GM12878 (cell line): ENCODE results near the gene STRN4. TPM values are rescaled to one million over a fixed set of nuclear protein-coding genes. Genes with fewer than 3 reads are reported as not detected.

Experiments used
- ATAC-seq: fragments of 200-7000 bp; cut with Tn5 transposase; 3 replicates; pipeline ENCODE4 v1.9.1; 2020; ENCODE audit warnings: mild to moderate bottlenecking, moderate library complexity
- BruUV-seq: library from RNA; stranded (reverse); fragments of 400-500 nt; replicated peaks from 2 replicates; lab custom pipeline; 2021; lab: Mats Ljungman, UMichigan
- CTCF ChIA-PET: fragments of 300-600 bp; sonication (Branson Sonifier 250); formaldehyde crosslinking; extraction: SDS; loops from one replicate; lab custom pipeline; 2021; ENCODE audit warnings: inconsistent platforms; lab: Yijun Ruan, JAX
- POLR2A ChIA-PET: fragments of 350-600 bp; formaldehyde crosslinking; extraction: SDS; loops from one replicate; lab custom pipeline; 2021; ENCODE audit warnings: inconsistent platforms; lab: Charles Lee
- RAD21 ChIA-PET: fragments of 300-600 bp; sonication (Branson Sonifier 250); formaldehyde crosslinking; loops from one replicate; lab custom pipeline; 2023; ENCODE audit warnings: antibody characterized with exemption; ENCODE audit not compliant: unreplicated experiment; lab: Charles Lee
- SMC1A ChIA-PET: fragments of 300-600 bp; sonication (Branson Sonifier 250); formaldehyde crosslinking; loops from one replicate; lab custom pipeline; 2023; ENCODE audit not compliant: unreplicated experiment, uncharacterized antibody; lab: Charles Lee
- DNase-seq: peaks from one replicate; pipeline ENCODE4 v3.0.0-alpha.2; 2011; ENCODE audit warnings: low read depth, low spot score
- FAIRE-seq: peaks from 3 replicates; lab custom pipeline; 2011; peaks lifted over from hg19 to GRCh38; lab: Jason Lieb, UNC
- H2AFZ ChIP-seq: 2 replicates; pipeline ENCODE4 v1.6.0; 2011; ENCODE audit warnings: low read depth, low read length, control low read depth; ENCODE audit not compliant: control insufficient read depth
- H3K27ac ChIP-seq: 2 replicates; pipeline ENCODE4 v1.5.1; 2011; ENCODE audit warnings: control low read depth; ENCODE audit not compliant: control insufficient read depth, insufficient read depth
- H3K27me3 ChIP-seq, 2 experiments: replicated peaks in 1 of 2; 2 replicates each; pipeline versions ENCODE4 v1.6.0 to v1.6.1; 2011; ENCODE audit warnings: low read length in 1 of 2; ENCODE audit not compliant: control insufficient read depth in 2 of 2, insufficient read depth in 2 of 2
- H3K36me3 ChIP-seq, 2 experiments: 2 replicates each; pipeline ENCODE4 v1.5.1; 2011; ENCODE audit warnings: low read length in 1 of 2; ENCODE audit not compliant: control insufficient read depth in 2 of 2, insufficient read depth in 2 of 2
- H3K4me1 ChIP-seq: 2 replicates; pipeline ENCODE4 v1.6.1; 2011; ENCODE audit warnings: mild to moderate bottlenecking, low read length, moderate library complexity, mixed read lengths; ENCODE audit not compliant: control insufficient read depth, insufficient read depth
- H3K4me2 ChIP-seq: 2 replicates; pipeline ENCODE4 v1.6.0; 2011; ENCODE audit warnings: control low read depth; ENCODE audit not compliant: control insufficient read depth, insufficient read depth
- H3K4me3 ChIP-seq: fragments of 200-600 bp; sonication (generic); 2 replicates; pipeline ENCODE4 v1.5.1; 2016
- H3K79me2 ChIP-seq: 2 replicates; pipeline ENCODE4 v1.6.0; 2011; ENCODE audit warnings: low read length; ENCODE audit not compliant: control insufficient read depth, insufficient read depth
- H3K9ac ChIP-seq: 2 replicates; pipeline ENCODE4 v1.8.0; 2011; ENCODE audit warnings: low read length, control low read depth, mixed read lengths; ENCODE audit not compliant: control insufficient read depth, insufficient read depth
- H3K9me3 ChIP-seq: replicated peaks from 3 replicates; pipeline ENCODE4 v1.5.1; 2011; ENCODE audit warnings: mild to moderate bottlenecking, low read length; ENCODE audit not compliant: control insufficient read depth, insufficient read depth
- H4K20me1 ChIP-seq: 2 replicates; pipeline ENCODE4 v1.6.0; 2011; ENCODE audit not compliant: control insufficient read depth, insufficient read depth
- BACH1 ChIP-seq: fragments of 450-650 bp; IDR thresholded peaks from 2 replicates; pipeline ENCODE4 v1.6.1; 2017; ENCODE audit warnings: mild to moderate bottlenecking, borderline replicate concordance
- ESRRA ChIP-seq: IDR thresholded peaks from 2 replicates; pipeline ENCODE4 v1.6.1; 2012; ENCODE audit warnings: mild to moderate bottlenecking, low read length, improper control_type of control experiment
- GABPA ChIP-seq: IDR thresholded peaks from 2 replicates; pipeline ENCODE4 v1.6.1; 2014; ENCODE audit warnings: antibody characterized with exemption, low read depth, mild to moderate bottlenecking, inconsistent platforms
- HDAC6 ChIP-seq: fragments of 200-600 bp; sonication (generic); IDR thresholded peaks from one replicate; pipeline ENCODE4 v1.8.0; 2017; ENCODE audit warnings: antibody characterized with exemption; ENCODE audit not compliant: unreplicated experiment
- LARP7 ChIP-seq: fragments of 450-650 bp; IDR thresholded peaks from 2 replicates; pipeline ENCODE4 v1.6.1; 2017; ENCODE audit warnings: mild to moderate bottlenecking
- MYB ChIP-seq: fragments of 150-350 bp; IDR thresholded peaks from 2 replicates; pipeline ENCODE4 v1.6.1; 2014; ENCODE audit warnings: mild to moderate bottlenecking, low read depth, low read length, borderline replicate concordance
- NFXL1 ChIP-seq: fragments of 450-650 bp; IDR thresholded peaks from 2 replicates; pipeline ENCODE4 v1.6.1; 2017; ENCODE audit warnings: antibody characterized with exemption, mild to moderate bottlenecking, borderline replicate concordance
- POLR2A ChIP-seq: IDR thresholded peaks from 2 replicates; pipeline ENCODE4 v1.6.1; 2011; ENCODE audit warnings: low read depth, mild to moderate bottlenecking, low read length
- RB1 ChIP-seq: fragments of 450-650 bp; formaldehyde crosslinking; IDR thresholded peaks from 2 replicates; pipeline ENCODE4 v1.6.1; 2017; ENCODE audit warnings: mild to moderate bottlenecking, borderline replicate concordance
- SMARCA5 ChIP-seq: fragments of 450-650 bp; IDR thresholded peaks from 2 replicates; pipeline ENCODE4 v1.6.1; 2017; ENCODE audit warnings: mild to moderate bottlenecking
- SREBF1 ChIP-seq: IDR thresholded peaks from 2 replicates; pipeline ENCODE4 v1.6.1; 2012; ENCODE audit warnings: mild to moderate bottlenecking, low read length
- STAT3 ChIP-seq: IDR thresholded peaks from 2 replicates; pipeline ENCODE4 v1.6.1; 2011; ENCODE audit warnings: low read depth, low read length, improper control_type of control experiment
- WGBS: methylation state at CpG from one replicate; pipeline ENCODE4 v1.1.6; 2016; ENCODE audit warnings: low lambda C conversion rate; ENCODE audit not compliant: insufficient replicate concordance, insufficient coverage; ENCODE audit errors: missing lambda C conversion rate; 5-methylcytosine and 5-hydroxymethylcytosine counted together
- in situ Hi-C: fragments of 300-500 bp; cut with MboI; formaldehyde crosslinking; loops from 9 replicates; pipeline ENCODE4 v1.14.3; 2018; ENCODE audit warnings: mixed read lengths
- intact Hi-C: fragments of 100-400 bp; cut with micrococcal nuclease; formaldehyde crosslinking; loops from one replicate; pipeline ENCODE4 v1.14.2; 2022; ENCODE audit not compliant: unreplicated experiment
- polyA plus RNA-seq, 11 experiments: library from polyadenylated mRNA; depleted of rRNA in 4 of 11; unstranded in 6 of 11; stranded (reverse) in 5 of 11; fragments of >200 nt; fragmentation: Nextera tagmentation in 4 of 11; fragmentation: Illumina TruSeq in 1 of 11; extraction: Ambion mirVana in 4 of 11; extraction: Trizol in 1 of 11; gene quantifications; 1 replicate in 1 of 11; 2 replicates in 10 of 11; pipeline versions ENCODE4 v1.2.1 to v1.2.3, GENCODE V29; 2011 to 2016; ENCODE audit warnings: inconsistent platforms in 2 of 11, missing spikeins in 2 of 11, low read depth in 1 of 11
- total RNA-seq, 4 experiments: library from RNA; depleted of rRNA in 3 of 4; stranded (reverse); fragments of >200 nt in 3 of 4; fragmentation: Illumina TruSeq in 1 of 4; extraction: Trizol in 1 of 4; gene quantifications; 2 replicates each; pipeline versions ENCODE4 v1.2.1 to v1.2.3, GENCODE V29; 2013 to 2021
- TF ChIP-seq, protein P1 (sequence below): fragments of 450-650 bp; IDR thresholded peaks from 2 replicates; pipeline ENCODE4 v1.6.1; 2016; ENCODE audit warnings: mild to moderate bottlenecking, moderate library complexity, borderline replicate concordance

The STRN4 gene
- total and polyA plus RNA-seq, 10 of the 15 experiments (the other 5 are each of a cell fraction or from before 2014, with no cell fraction given) = 0.42 to 62.8 (median 22.5) TPM

DNA sequence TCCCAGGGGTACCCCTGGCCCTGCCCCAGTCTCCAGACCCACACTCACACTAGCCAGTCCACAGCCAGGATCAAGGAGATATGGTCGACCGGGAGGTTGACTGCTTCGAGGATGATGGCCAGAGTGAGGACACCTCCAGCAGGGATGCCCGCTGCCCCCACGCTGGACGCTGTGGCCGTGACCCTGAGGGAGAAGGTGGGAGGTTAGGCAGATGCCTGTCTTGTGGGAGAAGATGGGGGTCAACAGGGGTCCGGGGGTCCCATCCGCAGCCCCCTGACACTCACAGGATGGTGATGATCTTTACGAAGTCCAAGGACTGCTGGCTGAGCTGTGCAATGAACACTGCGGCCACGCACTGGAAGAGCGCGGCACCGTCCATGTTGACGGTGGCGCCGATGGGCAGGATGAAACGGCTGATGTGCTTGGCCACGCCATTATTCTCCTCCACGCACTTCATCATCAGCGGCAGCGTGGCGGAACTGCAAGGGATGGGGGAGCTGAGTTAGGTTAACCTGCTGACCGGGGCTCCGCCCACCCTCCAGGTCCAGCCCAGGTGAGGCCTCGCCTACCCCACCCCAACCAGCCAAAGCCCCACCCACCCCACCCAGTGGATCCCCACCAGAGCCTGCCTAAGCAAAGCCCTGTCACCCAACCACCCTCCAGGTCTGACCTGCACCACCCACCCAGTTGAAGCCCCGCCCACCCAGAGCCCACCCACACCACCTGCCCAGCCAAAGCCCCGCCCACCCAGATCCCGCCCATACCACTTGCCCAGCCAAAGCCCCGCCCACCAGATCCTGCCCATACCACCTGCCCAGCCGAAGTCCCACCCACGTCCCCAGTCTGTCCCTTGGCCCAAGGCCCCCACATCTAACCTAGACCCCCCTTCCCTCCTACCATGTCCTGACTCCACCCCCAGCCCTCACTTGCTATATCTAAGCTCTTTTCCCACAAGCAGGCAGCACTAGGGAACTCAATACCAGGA lies 31.0 kb upstream of the STRN4 start:
- Histone ChIP-seq H3K4me2 (no peak overlapping the region), H3K4me1 (no peaks in the 10 kb centered on the region), H3K4me3 (no peak overlapping the region), H3K9ac (no peak overlapping the region), H3K27ac (no peak overlapping the region), H3K27me3 (no peaks in the 10 kb centered on the region), H3K9me3 (no peaks in the 10 kb centered on the region), H2AFZ (no peak overlapping the region), H3K79me2 (peaks cover 5% of the 10 kb centered on the region), H3K36me3 (peaks cover 25 to 27% of the 10 kb centered on the region in 2 experiments), H4K20me1 (no peaks in the 10 kb centered on the region)
- FAIRE-seq = no peak
- intact Hi-C loops = no loop called here
- ChIA-PET RAD21 (no interaction called here), CTCF (interaction anchor here (0.5 to 1.4 kb wide), 6 partner anchors 10 to 63 kb away, joined by 3 to 5 read pairs (median 4); no protein-coding TSS in a partner anchor), POLR2A (no interaction called here), SMC1A (interaction anchor here (0.5 kb wide), 1 partner anchor 180 kb away, joined by 3 read pairs; no protein-coding TSS in a partner anchor)
- in situ Hi-C loops = no loop called here
- peak; percentile 68 for ATAC-seq
- WGBS = 91% methylated on average over 29 of the region's 33 CpGs
- BruUV-seq = no TSS peak
- TF ChIP-seq BACH1 (no peak), POLR2A (peak; percentile 68)
- no peak for DNase-seq

DNA sequence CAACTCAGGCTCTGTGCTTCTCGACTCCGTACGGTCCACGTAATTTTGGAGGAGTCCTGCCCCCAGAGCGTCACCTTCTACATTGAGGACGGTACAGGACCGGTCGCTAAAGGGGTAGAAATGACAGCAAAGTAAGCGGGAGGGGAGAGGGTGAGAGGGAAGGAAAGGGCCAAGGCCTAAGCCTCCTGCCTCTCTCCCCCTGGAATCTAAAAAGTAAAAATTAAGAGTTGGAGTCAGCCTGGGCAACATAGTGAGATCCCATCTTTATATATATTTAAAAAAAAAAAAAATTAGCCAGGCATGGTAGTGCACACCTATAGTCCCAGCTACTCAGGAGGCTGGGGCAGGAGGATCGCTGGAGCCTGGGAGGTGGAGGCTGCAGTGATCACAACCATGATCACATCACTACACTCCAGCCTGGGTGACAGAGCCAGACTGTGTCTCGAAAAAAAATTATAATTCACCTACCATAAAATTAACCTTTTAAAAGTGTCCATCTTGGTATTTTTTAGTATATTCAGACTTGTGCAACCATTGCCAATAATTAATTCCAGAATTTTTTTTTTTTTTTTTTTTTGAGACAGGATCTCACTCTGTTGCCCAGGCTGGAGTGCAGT lies 29.5 kb upstream of the STRN4 start:
- no peak for ATAC-seq
- peaks cover 23 to 25% of the 10 kb centered on the region in 2 experiments for H3K36me3 ChIP-seq
- TF ChIP-seq, protein P1, sequence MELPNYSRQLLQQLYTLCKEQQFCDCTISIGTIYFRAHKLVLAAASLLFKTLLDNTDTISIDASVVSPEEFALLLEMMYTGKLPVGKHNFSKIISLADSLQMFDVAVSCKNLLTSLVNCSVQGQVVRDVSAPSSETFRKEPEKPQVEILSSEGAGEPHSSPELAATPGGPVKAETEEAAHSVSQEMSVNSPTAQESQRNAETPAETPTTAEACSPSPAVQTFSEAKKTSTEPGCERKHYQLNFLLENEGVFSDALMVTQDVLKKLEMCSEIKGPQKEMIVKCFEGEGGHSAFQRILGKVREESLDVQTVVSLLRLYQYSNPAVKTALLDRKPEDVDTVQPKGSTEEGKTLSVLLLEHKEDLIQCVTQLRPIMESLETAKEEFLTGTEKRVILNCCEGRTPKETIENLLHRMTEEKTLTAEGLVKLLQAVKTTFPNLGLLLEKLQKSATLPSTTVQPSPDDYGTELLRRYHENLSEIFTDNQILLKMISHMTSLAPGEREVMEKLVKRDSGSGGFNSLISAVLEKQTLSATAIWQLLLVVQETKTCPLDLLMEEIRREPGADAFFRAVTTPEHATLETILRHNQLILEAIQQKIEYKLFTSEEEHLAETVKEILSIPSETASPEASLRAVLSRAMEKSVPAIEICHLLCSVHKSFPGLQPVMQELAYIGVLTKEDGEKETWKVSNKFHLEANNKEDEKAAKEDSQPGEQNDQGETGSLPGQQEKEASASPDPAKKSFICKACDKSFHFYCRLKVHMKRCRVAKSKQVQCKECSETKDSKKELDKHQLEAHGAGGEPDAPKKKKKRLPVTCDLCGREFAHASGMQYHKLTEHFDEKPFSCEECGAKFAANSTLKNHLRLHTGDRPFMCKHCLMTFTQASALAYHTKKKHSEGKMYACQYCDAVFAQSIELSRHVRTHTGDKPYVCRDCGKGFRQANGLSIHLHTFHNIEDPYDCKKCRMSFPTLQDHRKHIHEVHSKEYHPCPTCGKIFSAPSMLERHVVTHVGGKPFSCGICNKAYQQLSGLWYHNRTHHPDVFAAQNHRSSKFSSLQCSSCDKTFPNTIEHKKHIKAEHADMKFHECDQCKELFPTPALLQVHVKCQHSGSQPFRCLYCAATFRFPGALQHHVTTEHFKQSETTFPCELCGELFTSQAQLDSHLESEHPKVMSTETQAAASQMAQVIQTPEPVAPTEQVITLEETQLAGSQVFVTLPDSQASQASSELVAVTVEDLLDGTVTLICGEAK = no peak
- no peak for TF ChIP-seq NFXL1
- no peak for TF ChIP-seq MYB
- no peak for TF ChIP-seq LARP7
- no peak for TF ChIP-seq GABPA
- no peak for TF ChIP-seq SREBF1
- TF ChIP-seq SMARCA5 = no peak
- TF ChIP-seq RB1 = no peak
- TF ChIP-seq STAT3 = no peak
- no peak for TF ChIP-seq HDAC6
- TF ChIP-seq ESRRA = no peak

More for the DNA sequence above, 29.5 kb upstream of the STRN4 start:
- no peak overlapping the region for H3K9ac ChIP-seq
- CTCF ChIA-PET = interaction anchor here (1.1 kb wide), 1 partner anchor 65 kb away, joined by 4 read pairs; no protein-coding TSS in a partner anchor
- RAD21 ChIA-PET = no interaction called here
- in situ Hi-C loops = no loop called here
- no peak overlapping the region for H3K4me3 ChIP-seq
- intact Hi-C loops = no loop called here
- BruUV-seq = no TSS peak
- H4K20me1 ChIP-seq = no peaks in the 10 kb centered on the region
- no peak for FAIRE-seq
- H3K79me2 ChIP-seq = no peaks in the 10 kb centered on the region
- no peak overlapping the region for H2AFZ ChIP-seq
- no peaks in the 10 kb centered on the region for H3K9me3 ChIP-seq
- POLR2A ChIA-PET = no interaction called here
- no peak overlapping the region for H3K4me2 ChIP-seq
- no peak for DNase-seq
- SMC1A ChIA-PET = no interaction called here
- H3K27ac ChIP-seq = no peak overlapping the region
- no peaks in the 10 kb centered on the region for H3K27me3 ChIP-seq
- no peaks in the 10 kb centered on the region for H3K4me1 ChIP-seq
- WGBS = 90% methylated on average over 11 of the region's 11 CpGs
